ENCODE data around the gene CCDC92.

Gene CCDC92

DNA sequence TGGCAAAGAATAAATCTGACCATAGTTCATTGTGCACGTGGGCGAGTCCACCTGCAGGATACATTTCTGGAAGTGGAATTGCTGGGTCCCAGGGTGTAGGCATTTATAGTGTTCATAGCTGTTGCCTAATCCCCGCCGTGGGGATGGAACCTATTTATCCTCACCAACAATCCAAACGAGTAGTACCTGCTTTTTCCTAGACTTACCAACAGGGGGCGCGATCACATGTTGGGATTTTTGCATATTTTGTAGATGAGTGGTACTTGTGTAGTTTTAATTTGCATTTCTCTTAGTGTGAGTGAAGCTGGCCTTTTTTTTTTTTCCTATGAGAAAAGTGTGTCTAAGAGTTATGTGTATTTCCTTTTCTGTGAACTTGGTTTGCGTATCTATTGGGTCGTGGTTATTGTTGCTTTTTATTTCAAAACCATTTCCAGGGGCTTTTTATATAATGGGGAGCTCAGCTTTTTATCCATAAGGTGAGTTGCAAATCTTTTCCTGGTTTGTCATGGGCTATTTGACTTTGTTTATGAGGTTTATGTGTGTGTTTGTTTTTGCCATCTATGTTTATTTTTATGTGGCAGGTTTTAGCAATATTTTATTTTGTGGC lies 67.2 kb downstream of the CCDC92 start:
- DNase-seq, result peak; percentile 68

DNA sequence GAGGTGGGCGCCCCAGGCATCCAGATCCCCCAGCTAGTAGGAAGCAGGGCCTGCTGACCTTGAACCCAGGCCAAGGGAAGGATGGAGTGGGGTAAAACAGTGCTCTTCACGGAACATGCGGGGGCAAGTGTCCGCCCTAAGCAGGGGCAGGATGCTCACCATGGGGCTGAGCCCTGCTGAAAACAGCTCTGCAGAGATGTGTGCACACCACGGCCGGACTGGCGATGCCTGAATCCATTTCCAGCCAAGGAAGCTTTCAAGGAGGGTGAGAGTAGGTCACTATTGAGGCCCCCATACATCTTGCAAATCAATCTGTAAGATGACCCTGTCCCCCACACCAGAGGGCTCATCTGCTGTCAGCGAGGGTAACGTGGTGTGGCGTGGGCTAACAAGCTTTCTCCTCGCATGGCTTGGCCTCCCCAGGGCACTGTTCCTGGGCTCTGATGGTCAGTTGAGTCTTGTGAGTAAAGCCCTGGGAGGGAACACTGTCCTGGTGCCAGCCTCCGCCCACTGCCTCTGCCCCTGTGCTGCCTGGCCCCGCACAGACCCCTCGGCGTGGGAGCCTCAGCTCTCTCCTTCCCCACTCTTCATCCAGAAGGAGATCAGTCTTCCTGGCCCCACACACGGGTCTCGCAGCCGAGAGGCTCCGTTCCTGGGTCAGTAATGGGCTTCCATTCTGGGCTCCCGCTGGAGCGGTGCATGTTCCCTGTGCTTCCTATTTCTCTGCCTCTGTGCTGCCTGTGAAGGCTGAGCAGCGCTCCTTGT lies 69.1 kb downstream of the CCDC92 start:
- DNase-seq, result no peak

GRCh38 chr12:123902821-123903220 lies 69.8 kb downstream of the CCDC92 start:
- no peak for DNase-seq

GRCh38 chr12:123900871-123901376 lies 71.7 kb downstream of the CCDC92 start:
- DNase-seq, result no peak

- no peak for DNase-seq
Observed at GRCh38 chr12:123899368-123899767, 73.3 kb downstream of the CCDC92 start.

GRCh38 chr12:123898673-123899072 lies 74.0 kb downstream of the CCDC92 start:
- DNase-seq, result no peak

DNA sequence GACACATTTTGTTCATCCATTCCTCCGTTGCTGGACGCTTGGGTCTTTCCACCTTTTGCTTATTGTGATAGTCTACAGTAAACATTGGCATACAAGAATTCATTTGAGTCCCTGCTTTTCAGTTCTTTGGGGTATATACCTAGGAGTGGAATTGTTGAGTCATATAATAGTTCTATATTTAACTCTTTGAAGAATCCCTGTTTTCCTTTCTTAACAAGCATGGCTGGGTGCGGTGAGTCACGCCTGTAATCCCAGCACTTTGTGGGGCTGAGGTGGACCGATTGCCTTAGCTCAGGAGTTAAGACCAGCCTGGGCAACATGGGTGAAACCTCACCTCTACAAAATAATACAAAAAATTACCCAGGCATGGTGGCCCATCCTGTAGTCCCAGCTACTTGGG lies 75.4 kb downstream of the CCDC92 start:
- no peak for DNase-seq

GRCh38 chr12:123896767-123897166 lies 75.9 kb downstream of the CCDC92 start:
- no peak for DNase-seq

- no peak for DNase-seq
Observed at GRCh38 chr12:123895451-123895850, 77.2 kb downstream of the CCDC92 start.

DNA sequence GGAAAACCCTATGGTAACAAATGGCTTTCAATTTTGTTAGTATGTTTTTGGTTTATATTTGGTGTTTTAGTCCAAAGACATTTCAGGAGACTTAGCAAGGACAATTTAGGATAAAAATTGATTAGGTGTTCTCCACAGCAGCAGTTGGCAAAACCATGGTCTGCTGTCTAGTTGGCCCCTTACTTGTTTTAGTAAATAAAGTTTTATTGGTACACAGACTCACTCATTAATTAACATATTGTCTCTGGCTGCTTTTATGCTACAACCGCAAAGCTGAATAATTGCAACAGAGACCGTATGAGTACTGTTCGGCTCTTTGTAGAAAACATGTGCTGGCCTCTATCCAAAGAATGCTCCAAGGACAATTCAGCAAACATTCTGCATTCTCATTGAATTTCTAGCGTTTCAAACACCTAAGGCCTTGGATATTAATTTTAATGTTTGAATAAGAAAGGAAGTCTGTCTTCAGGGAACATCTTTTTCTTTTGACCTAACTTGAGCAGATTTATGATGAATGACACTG lies 77.7 kb downstream of the CCDC92 start:
- DNase-seq, result no peak

- DNase-seq, result no peak
Observed at GRCh38 chr12:123893276-123893675, 79.4 kb downstream of the CCDC92 start.

DNA sequence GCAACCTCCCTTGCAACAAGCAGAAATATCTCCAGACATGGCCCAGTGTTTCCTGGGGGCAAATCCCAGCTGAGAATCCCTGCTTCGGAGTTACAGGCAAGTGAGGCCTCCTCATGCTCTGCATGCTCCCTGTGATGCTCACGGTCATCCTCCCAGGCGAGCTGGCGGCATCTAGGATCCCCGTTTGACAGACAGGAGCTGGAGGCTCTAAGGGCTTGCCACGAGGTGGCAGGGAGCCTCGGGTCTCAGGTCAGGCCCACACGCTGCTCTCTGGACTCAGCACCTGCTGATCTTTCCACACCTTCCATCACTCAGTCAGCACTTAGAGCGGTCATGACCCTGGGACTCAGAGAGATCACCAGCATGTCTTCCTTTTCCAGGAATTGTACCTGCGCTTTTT lies 79.8 kb downstream of the CCDC92 start:
- DNase-seq, result no peak

DNA sequence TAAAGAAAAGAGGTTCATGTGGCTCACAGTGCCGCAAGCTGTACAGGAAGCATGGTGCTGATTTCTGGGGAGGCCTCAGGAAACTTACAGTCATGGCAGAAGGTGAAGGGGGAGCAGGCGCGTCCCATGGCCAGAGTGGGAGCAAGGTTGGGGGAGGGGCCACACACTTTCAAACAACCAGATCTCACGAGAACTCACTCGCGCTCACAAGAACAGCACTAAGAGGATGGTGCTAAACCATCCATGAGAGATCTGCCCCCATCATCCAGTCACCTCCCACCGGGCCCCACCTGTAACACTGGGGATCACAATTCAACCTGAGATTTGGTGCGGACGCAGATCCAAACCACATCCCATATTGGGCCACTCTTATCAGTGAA lies 80.5 kb downstream of the CCDC92 start:
- DNase-seq, result no peak

DNA sequence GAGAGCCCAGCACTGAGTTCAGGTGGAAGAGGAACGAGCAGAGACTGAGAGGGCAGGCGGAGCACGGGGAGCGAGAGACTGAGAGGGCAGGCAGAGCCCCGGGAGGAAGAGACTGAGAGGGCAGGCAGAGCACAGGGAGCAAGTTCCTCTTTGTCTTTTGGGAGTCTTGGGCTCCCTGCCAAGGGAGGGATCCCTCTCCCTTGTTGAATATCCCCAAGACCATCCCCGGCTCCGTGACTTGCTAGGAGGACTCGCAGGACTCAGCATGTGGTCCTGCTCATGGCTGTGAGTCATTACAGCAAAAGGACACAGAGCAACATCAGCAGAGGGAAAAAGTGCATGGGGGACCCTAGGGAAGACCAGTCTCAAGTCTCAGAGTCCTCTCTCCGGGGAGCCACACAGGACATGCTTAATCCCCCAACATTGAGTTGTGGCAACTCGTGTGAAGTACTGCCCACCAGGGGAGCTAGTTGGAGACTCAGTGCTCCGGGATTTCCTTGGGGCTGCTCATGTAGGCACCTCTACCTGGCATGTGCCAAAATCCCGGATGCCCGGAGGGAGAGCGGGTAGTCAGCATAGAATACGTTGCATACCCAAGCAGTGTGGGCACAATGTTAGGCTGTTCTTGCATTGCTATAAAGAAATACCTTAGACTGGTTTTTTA lies 81.0 kb downstream of the CCDC92 start:
- no peak for DNase-seq

DNA sequence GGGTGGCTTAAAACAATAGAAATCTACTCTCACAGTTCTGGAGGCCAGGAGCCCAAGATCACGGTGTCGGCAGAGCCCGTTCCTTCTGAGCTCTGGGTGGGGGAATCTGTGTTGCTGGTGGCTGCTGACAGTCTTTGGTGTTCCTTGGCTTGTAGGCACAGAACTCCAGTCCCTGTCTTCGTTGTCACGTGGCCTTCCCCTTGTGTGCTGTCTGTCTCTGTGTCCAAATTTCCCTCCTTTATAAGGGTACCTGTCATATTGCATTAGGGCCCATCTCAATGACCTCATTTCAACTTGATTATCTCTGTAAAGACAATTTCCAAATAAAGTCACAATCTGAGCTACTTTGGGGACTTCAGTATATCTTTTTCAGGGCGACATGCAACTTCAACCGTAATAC lies 81.6 kb downstream of the CCDC92 start:
- DNase-seq, result no peak

DNA sequence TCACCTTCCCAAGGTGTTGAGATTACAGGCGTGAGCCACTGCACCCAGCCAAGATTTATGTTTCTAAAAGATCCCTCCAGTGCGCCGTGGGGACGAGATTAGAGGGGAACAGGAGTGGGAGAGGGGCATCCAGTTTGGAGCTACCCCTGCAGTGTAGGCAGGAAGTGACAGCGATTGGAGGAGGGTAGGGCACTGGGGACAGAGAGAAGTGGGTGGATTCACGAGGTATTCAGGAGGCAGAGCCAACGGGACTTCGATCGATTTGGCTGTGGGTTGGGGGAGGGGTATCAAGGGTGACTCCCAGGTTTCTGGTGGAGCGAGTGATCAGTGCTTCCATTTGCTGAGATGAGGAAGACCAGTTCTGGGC lies 82.1 kb downstream of the CCDC92 start:
- no peak for DNase-seq

DNA sequence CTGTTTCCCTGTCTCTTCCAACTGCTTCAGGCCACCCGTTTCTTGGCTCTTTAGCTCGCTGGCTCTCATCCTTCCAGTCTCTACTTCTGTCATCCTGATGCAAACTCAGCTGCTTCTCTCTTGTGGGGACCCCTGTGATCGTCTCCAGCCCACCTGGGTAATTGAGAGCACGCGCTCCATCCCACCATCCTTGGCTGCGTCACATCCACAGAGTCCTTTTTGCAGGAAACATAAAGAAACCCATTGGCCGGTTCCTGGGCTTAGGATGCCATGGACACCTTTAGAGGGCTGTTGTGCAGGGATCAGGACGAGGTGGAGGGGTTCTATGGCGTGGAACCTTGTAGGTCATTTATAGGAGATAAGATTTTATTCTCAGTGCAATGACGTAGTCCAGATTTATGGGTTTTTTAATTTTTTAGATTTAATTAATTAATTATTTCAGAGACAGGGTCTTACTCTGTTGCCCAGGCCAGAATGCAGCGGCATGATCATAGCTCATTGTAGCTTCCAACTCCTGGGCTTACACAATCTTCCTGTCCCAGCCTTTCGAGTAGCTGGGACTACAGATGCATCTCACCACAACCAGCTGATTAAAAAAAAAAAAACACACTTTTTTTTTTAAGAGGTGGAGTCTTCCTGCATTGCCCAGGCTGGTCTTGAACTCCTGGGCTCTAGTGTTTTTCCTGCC lies 82.6 kb downstream of the CCDC92 start:
- DNase-seq, result no peak

DNA sequence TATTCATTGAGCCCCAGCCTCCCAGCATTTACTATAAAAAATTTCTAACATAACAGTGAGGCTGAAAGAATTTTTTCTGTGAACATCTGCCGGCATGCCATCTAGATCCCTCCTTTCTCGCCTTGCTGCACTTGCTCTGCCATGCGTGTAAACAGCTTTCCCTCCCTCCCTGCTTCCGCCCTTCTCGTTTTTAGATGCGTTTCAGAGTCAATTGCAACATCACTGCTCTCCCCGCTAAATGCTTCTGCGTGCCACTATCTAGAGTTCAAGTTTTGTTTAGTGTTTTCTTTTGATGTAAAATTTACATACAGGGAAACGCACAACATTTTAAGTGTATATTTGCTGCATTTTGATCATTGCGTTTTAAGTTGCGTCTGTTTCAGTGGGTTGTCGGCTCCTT lies 83.6 kb downstream of the CCDC92 start:
- no peak for DNase-seq

- no peak for DNase-seq
Observed at GRCh38 chr12:123886931-123887582, 85.6 kb downstream of the CCDC92 start.

GRCh38 chr12:123886258-123886657 lies 86.4 kb downstream of the CCDC92 start:
- no peak for DNase-seq
